Osteocyte (in vitro differentiated cells): ENCODE measurements around the gene XYLT2. TPM values are rescaled to one million over a fixed set of nuclear protein-coding genes. Genes with fewer than 3 reads are reported as not detected.

Experiments
- DNase-seq: peaks from one replicate; pipeline ENCODE4 v3.0.0; 2021; ENCODE audit warnings: mixed read lengths; ENCODE audit not compliant: unreplicated experiment; ENCODE audit errors: extremely low spot score
- H3K27ac Mint-ChIP-seq: one replicate; pipeline ENCODE4 v1.8.0; 2021; ENCODE audit warnings: mild to moderate bottlenecking, mixed read lengths; ENCODE audit not compliant: unreplicated experiment
- H3K27me3 Mint-ChIP-seq: one replicate; pipeline ENCODE4 v1.8.0; 2021; ENCODE audit warnings: mixed read lengths; ENCODE audit not compliant: unreplicated experiment
- H3K36me3 Mint-ChIP-seq: one replicate; pipeline ENCODE4 v1.8.0; 2021; ENCODE audit warnings: mixed read lengths; ENCODE audit not compliant: unreplicated experiment
- H3K4me1 Mint-ChIP-seq: one replicate; pipeline ENCODE4 v1.8.0; 2021; ENCODE audit warnings: mixed read lengths; ENCODE audit not compliant: unreplicated experiment
- H3K4me3 Mint-ChIP-seq: one replicate; pipeline ENCODE4 v1.8.0; 2021; ENCODE audit warnings: mild to moderate bottlenecking, moderate library complexity, mixed read lengths; ENCODE audit not compliant: unreplicated experiment
- H3K9me3 Mint-ChIP-seq: one replicate; pipeline ENCODE4 v1.8.0; 2021; ENCODE audit warnings: mixed read lengths; ENCODE audit not compliant: unreplicated experiment
- total RNA-seq: library from RNA; stranded (reverse); gene quantifications from 2 replicates; pipeline ENCODE4 v1.2.1, GENCODE V29; 2021
- TF ChIP-seq, protein P1 (sequence below): fragments of 200-600 bp; sonication (generic); IDR thresholded peaks from 2 replicates; pipeline ENCODE4 v1.5.0; 2021; ENCODE audit warnings: antibody characterized with exemption, mild to moderate bottlenecking, moderate library complexity

Gene XYLT2
- total RNA-seq, 1 donor from 2014 or later, result 32.0 TPM

GRCh38 chr17:50301891-50302584 is 43.9 kb upstream of the XYLT2 start:
- H3K27me3 Mint-ChIP-seq, result no peaks in the 10 kb centered on the region
- H3K4me3 Mint-ChIP-seq, result no peak overlapping the region
- TF ChIP-seq, protein P1, sequence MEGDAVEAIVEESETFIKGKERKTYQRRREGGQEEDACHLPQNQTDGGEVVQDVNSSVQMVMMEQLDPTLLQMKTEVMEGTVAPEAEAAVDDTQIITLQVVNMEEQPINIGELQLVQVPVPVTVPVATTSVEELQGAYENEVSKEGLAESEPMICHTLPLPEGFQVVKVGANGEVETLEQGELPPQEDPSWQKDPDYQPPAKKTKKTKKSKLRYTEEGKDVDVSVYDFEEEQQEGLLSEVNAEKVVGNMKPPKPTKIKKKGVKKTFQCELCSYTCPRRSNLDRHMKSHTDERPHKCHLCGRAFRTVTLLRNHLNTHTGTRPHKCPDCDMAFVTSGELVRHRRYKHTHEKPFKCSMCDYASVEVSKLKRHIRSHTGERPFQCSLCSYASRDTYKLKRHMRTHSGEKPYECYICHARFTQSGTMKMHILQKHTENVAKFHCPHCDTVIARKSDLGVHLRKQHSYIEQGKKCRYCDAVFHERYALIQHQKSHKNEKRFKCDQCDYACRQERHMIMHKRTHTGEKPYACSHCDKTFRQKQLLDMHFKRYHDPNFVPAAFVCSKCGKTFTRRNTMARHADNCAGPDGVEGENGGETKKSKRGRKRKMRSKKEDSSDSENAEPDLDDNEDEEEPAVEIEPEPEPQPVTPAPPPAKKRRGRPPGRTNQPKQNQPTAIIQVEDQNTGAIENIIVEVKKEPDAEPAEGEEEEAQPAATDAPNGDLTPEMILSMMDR, result no peak
- no peak overlapping the region for H3K27ac Mint-ChIP-seq
- H3K4me1 Mint-ChIP-seq, result peaks cover 19% of the 10 kb centered on the region
- H3K36me3 Mint-ChIP-seq, result no peaks in the 10 kb centered on the region
- no peak for DNase-seq
- no peaks in the 10 kb centered on the region for H3K9me3 Mint-ChIP-seq

DNA sequence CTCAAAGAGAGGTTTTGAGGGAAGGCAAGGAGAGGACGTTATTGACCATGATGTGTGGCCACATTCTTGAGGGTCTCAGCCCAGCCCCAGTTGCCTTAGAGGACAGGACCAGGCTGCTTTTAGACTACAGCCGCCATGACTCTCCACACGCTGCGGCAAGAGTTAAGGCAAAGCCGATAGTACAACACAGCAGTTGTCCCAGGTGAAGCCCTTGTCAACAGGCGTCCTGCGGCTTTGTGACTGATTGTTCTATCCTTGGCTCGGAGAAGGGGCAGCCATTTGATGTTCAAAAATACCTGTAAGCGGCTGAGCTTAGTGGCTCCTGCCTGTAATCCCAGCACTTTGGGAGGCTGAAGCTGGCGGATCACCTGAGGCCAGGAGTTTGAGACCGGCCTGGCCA is 42.9 kb upstream of the XYLT2 start:
- Mint-ChIP-seq H3K4me1 (peaks cover 14% of the 10 kb centered on the region), H3K4me3 (no peak overlapping the region), H3K36me3 (no peaks in the 10 kb centered on the region), H3K27me3 (no peaks in the 10 kb centered on the region), H3K27ac (no peak overlapping the region), H3K9me3 (no peaks in the 10 kb centered on the region)
- TF ChIP-seq, protein P1, result no peak
- no peak for DNase-seq

GRCh38 chr17:50303596-50303995 is 42.3 kb upstream of the XYLT2 start:
- no peaks in the 10 kb centered on the region for H3K27me3 Mint-ChIP-seq
- no peaks in the 10 kb centered on the region for H3K36me3 Mint-ChIP-seq
- TF ChIP-seq, protein P1, result no peak
- no peaks in the 10 kb centered on the region for H3K9me3 Mint-ChIP-seq
- H3K4me1 Mint-ChIP-seq, result peaks cover 14% of the 10 kb centered on the region
- no peak overlapping the region for H3K4me3 Mint-ChIP-seq
- no peak for DNase-seq
- H3K27ac Mint-ChIP-seq, result no peak overlapping the region

GRCh38 chr17:50304781-50305404 is 41.0 kb upstream of the XYLT2 start:
- H3K27ac Mint-ChIP-seq, result peak overlapping the region; percentile 40
- no peaks in the 10 kb centered on the region for H3K27me3 Mint-ChIP-seq
- DNase-seq, result no peak
- no peaks in the 10 kb centered on the region for H3K36me3 Mint-ChIP-seq
- H3K9me3 Mint-ChIP-seq, result no peaks in the 10 kb centered on the region
- H3K4me3 Mint-ChIP-seq, result no peak overlapping the region
- TF ChIP-seq, protein P1, result no peak
- H3K4me1 Mint-ChIP-seq, result peaks cover 13% of the 10 kb centered on the region

GRCh38 chr17:50307654-50308053 is 38.3 kb upstream of the XYLT2 start:
- Mint-ChIP-seq H3K36me3 (no peaks in the 10 kb centered on the region), H3K9me3 (no peaks in the 10 kb centered on the region), H3K4me3 (no peak overlapping the region), H3K27me3 (peaks cover 12% of the 10 kb centered on the region), H3K4me1 (peaks cover 14% of the 10 kb centered on the region), H3K27ac (no peak overlapping the region)
- TF ChIP-seq, protein P1, result no peak
- no peak for DNase-seq
